ENCODE results near the gene ZFP36L2.
A peak's percentile ranks its signal among the peaks of the same experiment; 100 is the strongest.

Gene ZFP36L2

DNA sequence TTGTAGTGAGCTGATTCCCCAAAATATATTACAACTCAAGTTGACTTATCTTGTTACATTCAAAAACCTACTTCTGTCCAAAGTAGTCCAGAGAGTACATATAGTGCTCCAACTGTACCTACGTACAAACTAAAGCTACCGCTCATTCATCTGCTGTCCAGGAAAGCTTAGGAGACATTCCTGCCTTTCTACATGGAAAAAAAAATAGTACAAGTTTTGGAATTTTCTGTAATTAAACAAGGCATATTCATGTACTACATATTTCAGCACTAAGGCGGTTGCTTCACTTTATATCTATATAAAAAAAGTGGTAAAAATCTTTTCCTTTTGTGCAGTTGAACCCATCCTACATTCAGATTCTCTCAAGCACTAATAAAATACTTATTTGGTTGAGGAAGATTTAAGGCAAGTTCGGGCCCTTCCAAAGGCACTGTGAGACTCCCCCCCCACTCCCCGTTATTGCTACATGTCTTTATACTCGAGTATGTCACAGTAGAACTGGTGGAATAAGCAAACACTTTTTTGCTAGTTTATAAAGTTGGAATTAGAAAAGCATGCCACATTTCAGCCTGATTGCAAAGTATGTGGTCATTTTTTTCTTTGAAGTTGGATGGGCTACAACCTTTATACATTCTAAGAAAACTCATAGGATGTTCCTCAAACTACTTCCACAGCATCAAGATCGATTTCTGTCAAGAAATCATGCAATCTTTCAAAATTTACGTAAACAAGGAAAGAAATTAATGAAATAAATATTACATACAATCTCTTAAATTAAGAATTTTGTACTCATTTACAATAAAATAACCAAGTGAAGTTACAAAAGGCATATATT, 3.7 kb downstream of the ZFP36L2 start:
- peaks cover 57% of the 10 kb centered on the region for H3K79me2 ChIP-seq (ENCODE audit: control insufficient read depth, insufficient read depth, low read length, unreplicated experiment)
- no peak overlapping the region for H2AFZ ChIP-seq (ENCODE audit: low read length, unreplicated experiment)
- H3K27me3 ChIP-seq (ENCODE audit: insufficient read depth, low read length), result no peaks in the 10 kb centered on the region
- H3K4me1 ChIP-seq (ENCODE audit: control insufficient read depth, insufficient read depth, low read length, unreplicated experiment), result peaks cover 31% of the 10 kb centered on the region
- peak overlapping the region; percentile 89 for H3K27ac ChIP-seq (ENCODE audit: low read depth, low read length)
- H3K36me3 ChIP-seq (ENCODE audit: insufficient read depth, low read length), result peaks cover 26% of the 10 kb centered on the region
- peak overlapping the region; percentile 83 for H3K4me3 ChIP-seq (ENCODE audit: low read depth, low read length)

DNA sequence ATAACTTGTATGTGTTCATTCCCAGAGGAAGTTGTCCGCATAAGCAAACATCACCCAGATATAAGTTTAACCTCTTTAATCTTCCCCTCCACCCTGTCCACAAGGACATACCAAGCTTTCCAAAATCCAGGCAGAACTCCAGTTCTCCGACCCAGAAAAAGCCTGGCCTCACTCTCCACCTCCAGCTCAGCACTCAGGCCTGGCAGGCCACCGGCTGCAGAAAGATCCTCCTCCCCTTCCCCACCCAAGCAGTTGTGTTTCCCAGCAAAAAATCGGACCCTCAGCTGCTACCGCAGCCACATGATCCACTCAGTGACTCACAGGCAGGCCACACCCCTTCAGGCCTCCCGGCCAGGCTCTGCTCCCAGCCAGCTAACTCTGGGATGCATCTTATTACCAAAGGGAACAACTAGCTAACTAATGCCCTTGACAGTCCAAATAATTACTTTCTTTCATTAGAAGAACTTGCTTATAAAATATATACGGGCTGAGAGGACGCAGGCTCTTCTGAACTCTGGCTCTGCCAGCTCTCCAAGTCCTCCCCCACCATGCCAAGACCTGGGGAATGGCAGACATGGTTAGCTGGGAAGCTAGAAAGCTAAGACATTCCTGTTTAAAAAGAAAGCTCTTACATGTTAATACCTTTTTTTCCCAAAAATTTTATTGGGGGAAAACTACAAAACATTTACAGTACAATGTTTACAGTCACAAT, 4.5 kb downstream of the ZFP36L2 start:
- Histone ChIP-seq H3K79me2 (ENCODE audit: control insufficient read depth, insufficient read depth, low read length, unreplicated experiment) (peaks cover 57% of the 10 kb centered on the region), H3K36me3 (ENCODE audit: insufficient read depth, low read length) (peaks cover 26% of the 10 kb centered on the region), H2AFZ (ENCODE audit: low read length, unreplicated experiment) (no peak overlapping the region), H3K4me1 (ENCODE audit: control insufficient read depth, insufficient read depth, low read length, unreplicated experiment) (peaks cover 31% of the 10 kb centered on the region), H3K27ac (ENCODE audit: low read depth, low read length) (peak overlapping the region; percentile 89), H3K27me3 (ENCODE audit: insufficient read depth, low read length) (no peaks in the 10 kb centered on the region), H3K4me3 (ENCODE audit: low read depth, low read length) (peak overlapping the region; percentile 83)

DNA sequence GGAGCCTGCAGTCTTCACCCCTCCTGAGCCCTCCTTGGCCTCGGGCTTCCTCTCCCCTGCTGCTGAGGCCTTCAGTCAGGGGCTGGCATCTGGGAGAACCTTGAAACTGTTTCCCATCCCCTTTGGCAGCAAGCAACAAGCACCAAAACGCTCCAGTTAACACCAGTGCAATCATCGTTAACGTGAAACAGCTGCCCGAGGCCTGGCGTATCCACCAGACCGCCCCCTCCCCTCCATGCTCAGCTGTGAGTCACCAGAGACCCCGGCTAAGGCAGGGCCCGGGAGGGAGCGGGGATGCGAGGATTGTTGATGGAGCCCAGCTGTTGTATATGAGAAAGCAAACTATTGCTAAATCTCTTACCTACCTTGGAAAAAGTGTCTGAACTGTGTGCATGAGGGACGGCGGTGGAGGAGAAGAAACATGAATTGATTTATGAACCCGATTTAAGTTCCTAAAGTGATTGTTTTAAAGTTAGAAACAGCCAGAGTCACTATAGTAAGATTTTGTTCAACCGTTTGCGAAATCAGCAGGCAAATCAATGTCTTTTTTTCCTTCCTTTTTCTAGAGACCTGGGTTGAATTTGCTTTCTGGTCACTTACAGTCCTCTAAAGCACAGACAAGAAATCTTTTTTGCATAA, 5.2 kb downstream of the ZFP36L2 start:
- Histone ChIP-seq H3K79me2 (ENCODE audit: control insufficient read depth, insufficient read depth, low read length, unreplicated experiment) (peaks cover 56% of the 10 kb centered on the region), H3K4me3 (ENCODE audit: low read depth, low read length) (peak overlapping the region; percentile 83), H3K27ac (ENCODE audit: low read depth, low read length) (peak overlapping the region; percentile 89), H2AFZ (ENCODE audit: low read length, unreplicated experiment) (no peak overlapping the region), H3K36me3 (ENCODE audit: insufficient read depth, low read length) (peaks cover 26% of the 10 kb centered on the region), H3K27me3 (ENCODE audit: insufficient read depth, low read length) (no peaks in the 10 kb centered on the region), H3K4me1 (ENCODE audit: control insufficient read depth, insufficient read depth, low read length, unreplicated experiment) (peaks cover 31% of the 10 kb centered on the region)

DNA sequence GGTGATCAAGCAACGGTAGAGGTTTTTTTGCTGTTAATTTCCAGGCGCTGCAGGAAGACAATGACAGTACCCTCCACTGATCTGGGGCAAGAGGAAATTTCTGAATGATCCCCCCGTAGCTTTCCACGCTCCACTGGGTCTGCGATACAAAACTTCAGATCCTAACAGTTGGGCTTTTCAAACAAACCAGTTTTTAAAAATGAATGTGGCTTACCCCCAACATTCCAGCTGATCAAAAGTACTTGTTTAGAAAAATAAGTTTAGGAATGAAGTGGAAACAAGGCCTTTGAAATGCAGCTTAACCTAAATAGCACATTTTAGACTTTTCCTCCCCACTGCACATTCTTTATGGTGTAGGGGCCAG, 5.7 kb downstream of the ZFP36L2 start:
- peaks cover 26% of the 10 kb centered on the region for H3K36me3 ChIP-seq (ENCODE audit: insufficient read depth, low read length)
- peaks cover 31% of the 10 kb centered on the region for H3K4me1 ChIP-seq (ENCODE audit: control insufficient read depth, insufficient read depth, low read length, unreplicated experiment)
- peaks cover 51% of the 10 kb centered on the region for H3K79me2 ChIP-seq (ENCODE audit: control insufficient read depth, insufficient read depth, low read length, unreplicated experiment)
- H2AFZ ChIP-seq (ENCODE audit: low read length, unreplicated experiment), result no peak overlapping the region
- H3K27ac ChIP-seq (ENCODE audit: low read depth, low read length), result peak overlapping the region; percentile 89
- H3K27me3 ChIP-seq (ENCODE audit: insufficient read depth, low read length), result no peaks in the 10 kb centered on the region
- H3K4me3 ChIP-seq (ENCODE audit: low read depth, low read length), result peak overlapping the region; percentile 83

DNA sequence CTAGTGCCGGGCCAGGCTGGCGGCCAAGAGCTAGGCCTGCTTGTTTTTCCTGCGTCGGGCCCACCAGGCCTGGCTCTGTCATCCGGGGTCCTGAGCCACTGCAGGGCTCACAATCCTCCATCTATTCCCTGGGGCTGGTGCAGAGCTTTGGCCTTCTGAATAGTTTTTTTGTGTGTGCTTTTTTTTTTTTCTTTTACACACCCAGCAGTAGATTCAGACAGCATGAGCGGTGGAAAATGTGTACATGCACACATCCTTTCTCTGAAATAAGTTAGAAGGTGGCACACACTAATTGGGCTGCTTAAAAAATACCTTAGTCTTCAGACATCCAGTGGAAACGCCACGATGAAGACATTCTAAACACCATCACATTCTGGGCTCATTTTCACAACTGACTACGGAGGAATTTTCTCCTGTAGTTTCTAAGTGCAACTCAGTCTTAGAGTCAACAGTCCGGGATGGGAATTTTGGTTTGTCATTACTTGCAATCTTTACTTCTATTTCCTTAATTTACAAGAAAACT, 6.1 kb downstream of the ZFP36L2 start:
- H3K79me2 ChIP-seq (ENCODE audit: control insufficient read depth, insufficient read depth, low read length, unreplicated experiment), result peaks cover 46% of the 10 kb centered on the region
- H3K27me3 ChIP-seq (ENCODE audit: insufficient read depth, low read length), result no peaks in the 10 kb centered on the region
- H3K27ac ChIP-seq (ENCODE audit: low read depth, low read length), result peak overlapping the region; percentile 89
- H3K4me1 ChIP-seq (ENCODE audit: control insufficient read depth, insufficient read depth, low read length, unreplicated experiment), result peaks cover 31% of the 10 kb centered on the region
- H3K36me3 ChIP-seq (ENCODE audit: insufficient read depth, low read length), result peaks cover 26% of the 10 kb centered on the region
- peak overlapping the region; percentile 83 for H3K4me3 ChIP-seq (ENCODE audit: low read depth, low read length)
- peak overlapping the region; percentile 7 for H2AFZ ChIP-seq (ENCODE audit: low read length, unreplicated experiment)

DNA sequence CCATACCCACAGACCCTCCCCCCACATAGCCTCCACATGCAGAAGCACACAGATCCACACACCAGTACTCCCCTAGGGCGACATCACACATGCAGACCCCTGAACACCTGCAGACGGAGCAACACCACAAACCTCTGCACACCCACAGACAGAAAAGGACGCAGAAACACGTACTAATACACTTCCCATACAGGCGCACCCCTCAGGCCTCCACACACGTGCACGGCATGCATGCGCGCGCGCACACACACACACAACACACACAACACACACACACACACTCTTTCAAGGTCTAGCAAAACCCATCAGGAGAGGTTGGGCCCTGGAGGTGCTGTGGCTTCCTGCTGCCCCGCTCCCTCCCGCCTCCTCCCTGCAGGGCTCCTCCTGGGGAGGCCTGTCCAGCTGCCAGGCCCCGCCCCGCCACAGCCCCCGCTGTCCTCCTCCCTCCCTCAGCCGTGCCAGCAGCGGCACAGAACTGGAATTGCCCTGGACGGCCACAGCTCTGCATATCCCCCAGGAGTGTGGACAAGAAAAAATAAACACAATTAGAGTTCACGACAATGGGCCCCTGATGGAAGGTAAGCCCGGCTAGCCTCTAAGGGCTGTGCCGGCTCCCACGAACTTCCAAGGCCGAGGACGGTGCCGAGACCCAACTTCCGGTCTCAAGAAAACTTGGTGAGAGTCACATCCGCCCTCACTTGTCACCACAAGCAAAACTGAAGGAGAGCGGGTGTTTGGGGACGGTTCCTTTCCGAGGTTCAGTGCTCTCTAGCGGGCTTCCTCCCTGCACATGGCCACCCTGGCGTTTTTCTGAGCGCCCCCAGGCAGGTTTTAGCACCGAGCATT, 6.8 kb downstream of the ZFP36L2 start:
- H3K4me1 ChIP-seq (ENCODE audit: control insufficient read depth, insufficient read depth, low read length, unreplicated experiment), result peaks cover 31% of the 10 kb centered on the region
- no peaks in the 10 kb centered on the region for H3K27me3 ChIP-seq (ENCODE audit: insufficient read depth, low read length)
- H3K79me2 ChIP-seq (ENCODE audit: control insufficient read depth, insufficient read depth, low read length, unreplicated experiment), result peaks cover 40% of the 10 kb centered on the region
- H3K27ac ChIP-seq (ENCODE audit: low read depth, low read length), result peak overlapping the region; percentile 89
- peaks cover 20% of the 10 kb centered on the region for H3K36me3 ChIP-seq (ENCODE audit: insufficient read depth, low read length)
- H2AFZ ChIP-seq (ENCODE audit: low read length, unreplicated experiment), result peak overlapping the region; percentile 7
- H3K4me3 ChIP-seq (ENCODE audit: low read depth, low read length), result peak overlapping the region; percentile 83

DNA sequence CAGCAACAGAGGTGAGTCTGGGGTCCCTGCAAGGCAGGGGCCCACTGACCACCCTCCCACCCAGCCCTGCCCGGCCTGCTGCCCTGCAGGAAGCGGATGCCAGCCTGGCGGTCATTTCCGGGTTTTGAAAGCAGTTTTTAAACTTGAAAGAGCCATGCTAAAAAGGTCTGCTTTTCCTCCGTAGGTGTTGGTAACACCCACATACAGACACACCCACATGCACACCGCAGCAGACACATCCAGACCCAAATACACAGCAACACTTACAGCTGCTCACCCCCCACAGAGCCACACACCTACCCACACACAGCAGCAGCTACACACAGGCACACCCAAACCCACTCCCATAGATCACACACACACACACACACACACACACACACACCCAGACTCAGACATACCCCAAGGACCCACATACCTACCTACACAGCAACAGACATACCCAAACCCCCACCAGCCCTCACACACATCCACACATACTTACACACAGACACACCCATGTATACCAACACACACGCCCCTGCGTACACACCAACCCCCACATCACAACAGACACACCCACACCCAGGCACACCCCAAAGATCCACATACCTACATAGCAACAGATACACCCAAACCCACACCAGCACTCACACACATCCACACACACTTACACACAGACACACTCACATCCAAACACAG, 7.6 kb downstream of the ZFP36L2 start:
- Histone ChIP-seq H3K79me2 (ENCODE audit: control insufficient read depth, insufficient read depth, low read length, unreplicated experiment) (peaks cover 32% of the 10 kb centered on the region), H3K36me3 (ENCODE audit: insufficient read depth, low read length) (peaks cover 17% of the 10 kb centered on the region), H2AFZ (ENCODE audit: low read length, unreplicated experiment) (no peak overlapping the region), H3K27me3 (ENCODE audit: insufficient read depth, low read length) (no peaks in the 10 kb centered on the region), H3K27ac (ENCODE audit: low read depth, low read length) (no peak overlapping the region), H3K4me1 (ENCODE audit: control insufficient read depth, insufficient read depth, low read length, unreplicated experiment) (peaks cover 31% of the 10 kb centered on the region), H3K4me3 (ENCODE audit: low read depth, low read length) (peak overlapping the region; percentile 83)

DNA sequence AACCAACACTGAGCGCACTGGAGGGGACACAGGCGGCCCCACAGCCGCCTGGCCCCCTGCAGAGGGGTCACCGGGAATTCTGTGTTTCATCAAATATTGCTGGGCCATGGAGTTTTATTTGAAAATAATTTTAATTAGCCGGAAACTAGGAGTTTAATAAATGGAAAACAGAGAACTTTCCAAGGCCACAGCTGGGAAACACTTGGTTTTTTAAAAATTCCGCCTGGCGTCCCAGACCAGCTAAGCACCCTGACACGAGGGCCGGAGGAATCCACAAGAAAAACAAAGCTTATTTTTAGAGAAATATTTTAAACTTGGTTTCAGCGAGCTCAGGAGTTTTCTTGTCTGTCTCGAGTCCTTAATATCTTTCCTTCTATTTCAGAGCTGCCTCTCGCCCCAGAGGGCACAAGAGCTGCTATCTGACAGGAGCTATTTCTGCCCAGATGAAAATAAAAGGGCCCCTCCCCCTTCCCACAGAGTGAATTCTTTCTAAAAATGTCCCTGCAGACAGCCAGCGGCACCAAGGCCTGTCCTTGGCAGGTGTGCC, 8.2 kb downstream of the ZFP36L2 start:
- no peaks in the 10 kb centered on the region for H3K27me3 ChIP-seq (ENCODE audit: insufficient read depth, low read length)
- H3K79me2 ChIP-seq (ENCODE audit: control insufficient read depth, insufficient read depth, low read length, unreplicated experiment), result peaks cover 26% of the 10 kb centered on the region
- H3K4me1 ChIP-seq (ENCODE audit: control insufficient read depth, insufficient read depth, low read length, unreplicated experiment), result peaks cover 31% of the 10 kb centered on the region
- peak overlapping the region; percentile 83; the same call in 1 of the 2 replicates for H3K4me3 ChIP-seq (ENCODE audit: low read depth, low read length)
- no peak overlapping the region for H2AFZ ChIP-seq (ENCODE audit: low read length, unreplicated experiment)
- peaks cover 11% of the 10 kb centered on the region for H3K36me3 ChIP-seq (ENCODE audit: insufficient read depth, low read length)
- H3K27ac ChIP-seq (ENCODE audit: low read depth, low read length), result no peak overlapping the region

DNA sequence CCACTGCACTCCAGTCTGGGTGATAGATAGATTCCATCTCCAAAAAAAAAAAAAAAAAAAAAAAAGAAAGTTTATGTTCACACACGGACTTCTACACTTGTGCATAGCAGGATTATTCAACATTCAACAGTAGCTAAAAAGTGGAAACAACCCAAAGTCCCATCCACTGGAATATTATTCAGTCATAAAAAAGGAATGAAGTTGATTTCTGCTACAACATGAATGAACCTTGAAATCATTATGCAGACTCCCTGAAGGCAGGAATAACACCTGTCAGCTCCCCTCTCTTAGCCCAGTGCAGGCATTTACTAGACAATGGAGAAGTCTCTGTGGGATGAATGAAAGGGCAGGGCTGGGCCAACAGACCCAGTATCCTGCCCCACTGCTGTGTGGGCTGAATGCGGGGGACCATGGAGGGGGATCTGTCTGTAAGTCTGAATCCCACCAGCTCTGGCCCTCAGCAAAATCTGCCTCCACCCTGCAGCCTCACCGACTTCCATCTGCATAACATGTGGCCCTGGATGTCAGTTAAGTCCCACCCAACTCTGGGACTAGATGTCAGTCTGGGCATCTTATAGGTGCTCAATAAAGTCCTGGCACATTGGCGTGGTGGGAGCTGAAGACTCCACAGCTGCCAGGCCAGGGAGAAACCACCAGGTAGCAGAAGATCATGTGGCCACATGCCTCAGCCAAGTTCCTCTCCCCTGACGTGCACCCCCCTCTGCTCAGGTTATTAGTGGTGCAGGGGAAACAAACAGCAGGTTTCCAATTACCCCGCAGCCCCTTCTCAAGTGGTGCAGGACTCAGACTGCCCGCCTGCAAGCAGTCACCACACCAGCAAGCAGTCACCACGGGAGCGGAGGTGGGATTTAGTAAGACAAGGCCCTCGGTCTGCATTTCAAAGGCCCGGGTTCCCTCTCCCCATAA, 8.9 kb downstream of the ZFP36L2 start:
- H2AFZ ChIP-seq (ENCODE audit: low read length, unreplicated experiment), result no peak overlapping the region
- no peak overlapping the region for H3K4me3 ChIP-seq (ENCODE audit: low read depth, low read length)
- peaks cover 31% of the 10 kb centered on the region for H3K4me1 ChIP-seq (ENCODE audit: control insufficient read depth, insufficient read depth, low read length, unreplicated experiment)
- peaks cover 5% of the 10 kb centered on the region for H3K36me3 ChIP-seq (ENCODE audit: insufficient read depth, low read length)
- no peak overlapping the region for H3K27ac ChIP-seq (ENCODE audit: low read depth, low read length)
- no peaks in the 10 kb centered on the region for H3K27me3 ChIP-seq (ENCODE audit: insufficient read depth, low read length)
- peaks cover 18% of the 10 kb centered on the region for H3K79me2 ChIP-seq (ENCODE audit: control insufficient read depth, insufficient read depth, low read length, unreplicated experiment)

Measured in ACC112 (cell line).